Sigmoid colon (tissue), 7 donors: ENCODE results near the gene ADCY7. TPM values are rescaled to one million over a fixed set of nuclear protein-coding genes. Genes with fewer than 3 reads are reported as not detected.

Source experiments
- DNase-seq: peaks from one replicate; pipeline ENCODE4 v3.0.0-alpha.2; 2019
- H3K27ac ChIP-seq, 4 donors: fragments of 200-600 bp; sonication (generic); one replicate each; pipeline ENCODE4 v1.5.1; 2016 to 2019; ENCODE audit warnings: mild to moderate bottlenecking in 1 of 4
- H3K27me3 ChIP-seq, 3 donors: fragments of 200-600 bp; sonication (generic); one replicate each; pipeline ENCODE4 v1.5.1; 2019; ENCODE audit warnings: mild to moderate bottlenecking in 1 of 3
- H3K36me3 ChIP-seq, 4 donors: fragments of 200-600 bp; sonication (generic); one replicate each; pipeline ENCODE4 v1.5.1; 2016 to 2019
- H3K4me1 ChIP-seq, 4 donors: fragments of 200-600 bp; sonication (generic); one replicate each; pipeline ENCODE4 v1.5.1; 2017 to 2019
- H3K4me3 ChIP-seq, 4 donors: fragments of 200-600 bp; sonication (generic); one replicate each; pipeline ENCODE4 v1.5.1; 2017 to 2019; ENCODE audit warnings: mild to moderate bottlenecking in 2 of 4, moderate library complexity in 1 of 4
- H3K9me3 ChIP-seq, 4 donors: fragments of 200-600 bp in 3 of 4; sonication (generic) in 3 of 4; one replicate each; pipeline versions ENCODE4 v1.5.1 to v1.6.1; 2013 to 2019
- EP300 ChIP-seq, 4 donors: sonication (generic); formaldehyde crosslinking; IDR thresholded peaks; one replicate each; pipeline ENCODE4 v1.6.1; 2017; ENCODE audit warnings: antibody characterized with exemption in 4 of 4
- POLR2A ChIP-seq, 2 donors: fragments of 450-650 bp; IDR thresholded peaks; one replicate each; pipeline ENCODE4 v1.6.1; 2016; ENCODE audit warnings: antibody characterized with exemption in 2 of 2, mild to moderate bottlenecking in 2 of 2, moderate library complexity in 2 of 2
- POLR2AphosphoS5 ChIP-seq, 4 donors: sonication (generic); formaldehyde crosslinking; IDR thresholded peaks; one replicate each; pipeline ENCODE4 v1.6.1; 2017; ENCODE audit warnings: antibody characterized with exemption in 4 of 4
- WGBS, 2 donors: extraction: QIAGEN DNeasy Blood & Tissue Kit; methylation state at CpG; one replicate each; pipeline ENCODE4 v1.1.7; 2013; 5-methylcytosine and 5-hydroxymethylcytosine counted together
- intact Hi-C: fragments of 100-400 bp; cut with DNase I; formaldehyde crosslinking; loops from one replicate; pipeline ENCODE4 v1.15.1; 2023
- polyA plus RNA-seq, 3 donors: library from polyadenylated mRNA; stranded (reverse); fragments of 200-250 nt; gene quantifications; one replicate each; pipeline ENCODE4 v1.2.3, GENCODE V29; 2013
- total RNA-seq, 4 donors: library from RNA; depleted of rRNA; stranded (reverse); fragments of >200 nt; gene quantifications; one replicate each; pipeline ENCODE4 v1.1.0, GENCODE V29; 2016
- TF ChIP-seq, protein P1 (sequence below), 4 experiments: fragments of 450-650 bp in 3 of 4; fragments of 200-600 bp in 1 of 4; IDR thresholded peaks; one replicate each; pipeline ENCODE4 v1.5.1; 2016 to 2019; ENCODE audit warnings: antibody characterized with exemption in 4 of 4, mild to moderate bottlenecking in 3 of 4, moderate library complexity in 2 of 4
- donor health status: healthy with polysubstance abuse.
- donor health status: Bipolar disorder and iron deficiency.
- donor health status: healthy.

The ADCY7 gene
- total and polyA plus RNA-seq, 7 donors = 1.2 to 24.0 (median 10.2) TPM

GRCh38 chr16:50288026-50288425, 21.7 kb downstream of the ADCY7 start:
- WGBS, 2 donors = 86 to 89% methylated on average over 17 of the region's 17 CpGs
- no peak for TF ChIP-seq POLR2A (IDR thresholded peaks at IDR 0.05)
- no peak for TF ChIP-seq POLR2AphosphoS5 (IDR thresholded peaks at IDR 0.05)
- Histone ChIP-seq H3K4me3 (no peak overlapping the region), H3K27me3 (no peaks in the 10 kb centered on the region), H3K27ac (no peak overlapping the region), H3K9me3 (no peaks in the 10 kb centered on the region), H3K36me3 (peaks cover 0 to 4% (median 2%) of the 10 kb centered on the region in 4 donors), H3K4me1 (peaks cover 0 to 7% (median 2%) of the 10 kb centered on the region in 4 donors)
- intact Hi-C loops = no loop called here
- no peak for DNase-seq

DNA sequence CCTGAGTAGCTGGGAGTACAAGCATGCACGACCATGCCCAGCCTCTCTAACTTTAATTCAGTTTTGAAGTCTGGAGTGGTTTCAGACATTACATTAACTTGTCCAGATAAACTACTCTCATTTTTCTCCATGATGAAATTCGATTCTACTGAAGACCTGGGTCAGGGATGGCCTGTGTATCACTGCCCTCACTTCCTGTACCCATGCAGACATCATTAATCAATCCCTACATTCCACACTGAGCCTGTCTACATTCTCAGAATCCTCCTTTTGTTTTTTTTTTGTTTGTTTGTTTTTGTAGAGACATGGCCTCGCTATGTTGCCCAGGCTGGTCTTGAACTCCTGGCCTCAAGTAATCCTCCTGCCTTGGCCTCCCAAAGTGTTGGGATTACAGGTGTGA, 22.6 kb downstream of the ADCY7 start:
- Histone ChIP-seq H3K9me3 (no peaks in the 10 kb centered on the region), H3K27me3 (no peaks in the 10 kb centered on the region), H3K36me3 (peaks cover 0 to 6% (median 2%) of the 10 kb centered on the region in 4 donors), H3K27ac (no peak overlapping the region), H3K4me1 (peaks cover 0 to 7% (median 2%) of the 10 kb centered on the region in 4 donors), H3K4me3 (no peak overlapping the region)
- 92% methylated on average over 3 of the region's 3 CpGs for WGBS, 2 donors
- DNase-seq = no peak
- TF ChIP-seq POLR2A (IDR thresholded peaks at IDR 0.05) (no peak), EP300 (IDR thresholded peaks at IDR 0.05) (no peak), POLR2AphosphoS5 (IDR thresholded peaks at IDR 0.05) (no peak)
- TF ChIP-seq, protein P1, sequence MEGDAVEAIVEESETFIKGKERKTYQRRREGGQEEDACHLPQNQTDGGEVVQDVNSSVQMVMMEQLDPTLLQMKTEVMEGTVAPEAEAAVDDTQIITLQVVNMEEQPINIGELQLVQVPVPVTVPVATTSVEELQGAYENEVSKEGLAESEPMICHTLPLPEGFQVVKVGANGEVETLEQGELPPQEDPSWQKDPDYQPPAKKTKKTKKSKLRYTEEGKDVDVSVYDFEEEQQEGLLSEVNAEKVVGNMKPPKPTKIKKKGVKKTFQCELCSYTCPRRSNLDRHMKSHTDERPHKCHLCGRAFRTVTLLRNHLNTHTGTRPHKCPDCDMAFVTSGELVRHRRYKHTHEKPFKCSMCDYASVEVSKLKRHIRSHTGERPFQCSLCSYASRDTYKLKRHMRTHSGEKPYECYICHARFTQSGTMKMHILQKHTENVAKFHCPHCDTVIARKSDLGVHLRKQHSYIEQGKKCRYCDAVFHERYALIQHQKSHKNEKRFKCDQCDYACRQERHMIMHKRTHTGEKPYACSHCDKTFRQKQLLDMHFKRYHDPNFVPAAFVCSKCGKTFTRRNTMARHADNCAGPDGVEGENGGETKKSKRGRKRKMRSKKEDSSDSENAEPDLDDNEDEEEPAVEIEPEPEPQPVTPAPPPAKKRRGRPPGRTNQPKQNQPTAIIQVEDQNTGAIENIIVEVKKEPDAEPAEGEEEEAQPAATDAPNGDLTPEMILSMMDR (IDR thresholded peaks at IDR 0.05) = no peak
- intact Hi-C loops = no loop called here

- no peaks in the 10 kb centered on the region for H3K4me1 ChIP-seq
- intact Hi-C loops = no loop called here
- no peak for DNase-seq
- H3K4me3 ChIP-seq = no peak overlapping the region
- 89 to 90% methylated on average over 30 of the region's 30 CpGs for WGBS, 2 donors
- TF ChIP-seq POLR2AphosphoS5 (IDR thresholded peaks at IDR 0.05) (no peak), POLR2A (IDR thresholded peaks at IDR 0.05) (no peak), EP300 (IDR thresholded peaks at IDR 0.05) (no peak)
- TF ChIP-seq, protein P1 (IDR thresholded peaks at IDR 0.05) = no peak
- no peaks in the 10 kb centered on the region for H3K9me3 ChIP-seq
- H3K36me3 ChIP-seq = peaks cover 0 to 6% (median 2%) of the 10 kb centered on the region in 4 donors
- no peak overlapping the region for H3K27ac ChIP-seq
- no peaks in the 10 kb centered on the region for H3K27me3 ChIP-seq
Observed at GRCh38 chr16:50289950-50290764, 23.8 kb downstream of the ADCY7 start.

GRCh38 chr16:50290856-50291255, 24.5 kb downstream of the ADCY7 start:
- no peak overlapping the region for H3K4me3 ChIP-seq
- H3K36me3 ChIP-seq = peaks cover 0 to 6% (median 2%) of the 10 kb centered on the region in 4 donors
- TF ChIP-seq EP300 (IDR thresholded peaks at IDR 0.05) (no peak), POLR2AphosphoS5 (IDR thresholded peaks at IDR 0.05) (no peak), POLR2A (IDR thresholded peaks at IDR 0.05) (no peak)
- TF ChIP-seq, protein P1 (IDR thresholded peaks at IDR 0.05) = no peak
- H3K4me1 ChIP-seq = no peaks in the 10 kb centered on the region
- H3K27ac ChIP-seq = no peak overlapping the region
- 96 to 97% methylated on average over 6 of the region's 6 CpGs for WGBS, 2 donors
- no peak for DNase-seq
- H3K9me3 ChIP-seq = no peaks in the 10 kb centered on the region
- intact Hi-C loops = no loop called here
- H3K27me3 ChIP-seq = no peaks in the 10 kb centered on the region

- 88 to 91% methylated on average over 26 of the region's 26 CpGs for WGBS, 2 donors
- Histone ChIP-seq H3K4me3 (no peak overlapping the region), H3K27ac (no peak overlapping the region), H3K36me3 (peaks cover 0 to 6% (median 2%) of the 10 kb centered on the region in 4 donors), H3K27me3 (no peaks in the 10 kb centered on the region), H3K4me1 (no peaks in the 10 kb centered on the region), H3K9me3 (no peaks in the 10 kb centered on the region)
- TF ChIP-seq, protein P1 (IDR thresholded peaks at IDR 0.05) = no peak
- no peak for TF ChIP-seq POLR2A (IDR thresholded peaks at IDR 0.05)
- intact Hi-C loops = no loop called here
- DNase-seq = no peak
Observed at GRCh38 chr16:50291719-50292565, 25.6 kb downstream of the ADCY7 start.
